Measurements from ENCODE around the gene SLC24A4.

- TF ChIP-seq JUN (IDR thresholded peaks at IDR 0.05; ENCODE audit: borderline replicate concordance, insufficient read depth, insufficient read length, low read depth): no peak
- no peak for TF ChIP-seq CTCF (IDR thresholded peaks at IDR 0.05; ENCODE audit: extremely low read depth in 1 of 2, insufficient read depth in 1 of 2, low read depth in 1 of 2, low read length in 2 of 2)
- no peak for TF ChIP-seq POLR2AphosphoS5 (IDR thresholded peaks at IDR 0.05; ENCODE audit: insufficient read depth, low read depth, low read length)
- TF ChIP-seq POLR2A (IDR thresholded peaks at IDR 0.05; ENCODE audit: low read depth, low read length): no peak
- no peak for TF ChIP-seq EZH2 (IDR thresholded peaks at IDR 0.05; ENCODE audit: borderline replicate concordance, low read depth, low read length, severe bottlenecking)
These were observed 157.9 kb downstream of the SLC24A4 start for GRCh38 chr14:92480856-92481255.

All from endothelial cell of umbilical vein (primary cell).